Posterior cingulate gyrus (tissue), 11 donors: ENCODE measurements around the gene DOHH.
"Not testable (repeated sequence)": the region's sequence is repeated elsewhere in the genome, so short reads cannot be mapped to it uniquely, and the experiment has no call there.

Experiments
- DNase-seq, 10 donors: peaks; one replicate each; pipeline versions ENCODE4 v3.0.0 to v3.0.0-alpha.2; 2020 to 2021; ENCODE audit warnings: mixed read lengths in 3 of 10
- intact Hi-C: fragments of 100-400 bp; cut with DNase I; formaldehyde crosslinking; loops from one replicate; pipeline ENCODE4 v1.15.1; 2023

DOHH gene

DNA sequence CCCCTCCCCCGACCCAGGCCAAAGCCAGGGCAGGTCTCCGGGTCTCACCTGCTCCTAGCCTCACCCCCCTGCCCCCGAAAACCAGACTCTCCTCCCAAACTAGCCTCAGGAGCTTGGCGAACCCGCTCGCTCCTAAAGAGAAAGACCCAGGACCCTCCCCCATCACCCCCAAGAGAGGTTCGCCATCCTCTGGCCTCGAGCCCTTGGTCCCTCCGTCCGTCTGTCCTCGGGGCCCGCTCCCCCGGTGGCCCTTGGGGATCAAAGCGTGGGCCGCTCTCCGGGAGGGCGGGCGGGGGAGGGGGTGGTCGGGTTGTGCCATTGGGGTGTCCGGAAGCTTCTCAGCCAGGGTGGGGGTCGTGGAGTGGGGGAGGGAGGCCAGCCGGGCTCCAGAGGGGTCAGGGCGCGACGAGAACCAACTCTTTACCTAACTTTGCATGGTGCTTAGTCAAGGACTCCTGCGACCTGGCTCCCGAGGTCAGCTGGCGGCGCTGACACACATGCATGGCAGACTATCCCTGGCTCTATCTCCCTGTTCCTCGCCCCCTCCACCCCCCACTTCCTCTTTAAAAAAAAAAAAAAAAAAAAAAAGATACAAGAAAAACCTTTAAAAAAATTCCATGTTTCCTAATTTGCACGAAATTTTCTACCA lies 35.8 kb downstream of the DOHH start:
- no peak for DNase-seq
- intact Hi-C loops, result no loop called here

DNA sequence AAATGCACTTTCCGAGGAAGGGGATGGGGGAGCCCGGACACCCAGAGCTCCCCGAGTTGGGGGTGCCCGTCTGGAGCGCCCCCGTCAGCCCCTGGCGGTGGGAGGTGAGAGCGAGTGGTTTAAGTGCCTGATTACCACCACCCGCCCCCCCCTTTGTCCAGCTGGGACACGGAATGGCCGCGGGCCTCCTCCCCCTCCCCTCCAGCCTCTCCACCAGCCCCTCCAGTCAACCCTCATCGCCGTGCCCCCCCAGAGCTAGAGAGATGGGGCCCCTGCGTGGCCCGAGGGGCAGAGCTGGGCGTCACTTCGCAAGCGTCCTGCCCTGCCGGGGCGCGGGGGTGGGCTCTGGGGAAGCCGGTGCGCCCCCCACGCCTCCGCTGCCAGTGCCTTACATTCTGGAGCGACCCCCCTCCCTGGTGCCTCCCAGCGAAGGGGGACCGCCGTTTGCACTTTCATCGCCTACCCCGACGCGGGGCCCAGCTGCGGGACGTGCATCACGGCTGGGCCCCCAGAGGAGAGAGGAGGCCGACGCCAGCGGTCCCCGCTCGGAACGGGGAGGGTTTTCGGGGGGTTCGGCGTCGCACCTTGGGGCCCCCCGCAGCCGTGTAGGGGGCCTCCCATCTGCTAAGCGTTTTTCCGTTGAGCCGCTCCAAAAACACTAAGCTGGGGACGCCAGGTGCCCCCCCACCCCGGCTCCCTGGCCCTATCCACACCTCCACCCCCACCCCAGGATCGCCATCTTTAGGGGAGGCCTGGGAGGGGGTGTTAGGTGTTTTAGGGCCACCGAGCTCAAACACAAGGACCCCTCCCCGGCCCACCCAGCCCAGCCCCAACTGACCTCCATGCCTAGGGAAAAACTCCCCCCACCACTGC lies 36.5 kb downstream of the DOHH start:
- DNase-seq, result no peak
- intact Hi-C loops, result no loop called here

DNA sequence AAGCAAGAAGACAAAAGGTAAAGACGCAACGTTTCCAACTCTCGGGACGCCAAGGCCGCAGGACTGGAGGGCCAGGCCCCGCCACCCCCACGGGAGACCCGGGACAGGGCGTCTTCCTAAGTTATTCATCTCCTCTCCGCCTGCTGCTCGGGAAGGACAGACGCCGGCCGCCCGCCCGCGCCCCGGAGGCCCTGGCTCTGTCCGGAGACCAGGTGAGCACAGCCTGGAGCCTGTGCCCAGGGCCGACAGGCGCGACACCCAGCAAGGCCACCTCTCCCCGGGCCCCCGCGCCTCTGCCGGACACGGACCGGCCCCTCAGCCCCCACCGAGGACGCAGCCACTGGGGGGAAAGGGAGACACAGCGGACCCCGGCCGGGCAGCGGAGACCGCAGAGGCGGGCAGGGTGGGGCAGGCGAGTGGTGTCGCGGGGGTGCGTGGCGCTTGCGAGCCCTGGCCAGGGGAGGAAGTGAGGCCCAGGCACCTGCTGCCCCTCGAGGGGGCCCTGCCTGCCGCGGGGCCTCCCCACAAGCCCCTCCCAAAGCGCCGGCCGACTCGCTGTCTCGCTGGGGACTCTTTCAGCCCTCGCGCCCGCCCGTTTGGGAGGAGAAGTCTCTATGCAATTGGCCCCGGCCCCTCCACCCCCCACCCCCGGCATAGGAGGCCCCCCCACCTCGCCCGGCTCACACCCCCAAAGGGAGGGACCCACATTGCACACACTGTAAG lies 37.3 kb downstream of the DOHH start:
- no peak for DNase-seq
- intact Hi-C loops, result no loop called here

DNA sequence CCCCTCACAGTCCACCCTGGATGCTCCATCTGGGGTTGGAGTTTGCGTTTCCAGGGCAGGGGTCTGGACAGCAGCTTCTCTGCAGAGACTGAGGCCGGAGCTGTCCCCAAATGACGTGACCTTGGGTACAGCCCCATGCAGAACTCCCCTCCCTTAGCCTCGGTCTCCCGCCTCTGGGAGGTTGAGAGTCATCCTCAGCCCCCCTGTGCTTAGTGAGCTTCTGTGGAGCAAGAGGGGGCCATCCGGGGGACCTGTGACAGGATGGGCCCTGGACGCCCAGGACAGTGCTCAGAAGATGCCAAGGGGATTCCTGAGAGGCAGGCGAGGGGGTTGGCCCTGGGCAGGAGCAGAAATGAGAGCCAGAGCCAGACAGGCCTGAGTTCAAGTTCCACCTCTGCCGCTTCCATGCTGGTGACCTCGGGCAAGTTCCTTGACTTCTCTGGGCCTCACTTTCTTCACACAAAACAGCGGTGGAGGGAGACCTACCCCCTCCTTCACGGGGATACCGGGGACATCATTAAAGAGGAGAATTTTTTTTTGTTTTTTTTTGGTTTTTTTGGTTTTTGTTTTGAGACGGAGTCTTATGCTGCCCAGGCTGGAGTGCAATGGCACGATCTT lies 40.4 kb downstream of the DOHH start:
- intact Hi-C loops, result no loop called here
- no peak for DNase-seq

DNA sequence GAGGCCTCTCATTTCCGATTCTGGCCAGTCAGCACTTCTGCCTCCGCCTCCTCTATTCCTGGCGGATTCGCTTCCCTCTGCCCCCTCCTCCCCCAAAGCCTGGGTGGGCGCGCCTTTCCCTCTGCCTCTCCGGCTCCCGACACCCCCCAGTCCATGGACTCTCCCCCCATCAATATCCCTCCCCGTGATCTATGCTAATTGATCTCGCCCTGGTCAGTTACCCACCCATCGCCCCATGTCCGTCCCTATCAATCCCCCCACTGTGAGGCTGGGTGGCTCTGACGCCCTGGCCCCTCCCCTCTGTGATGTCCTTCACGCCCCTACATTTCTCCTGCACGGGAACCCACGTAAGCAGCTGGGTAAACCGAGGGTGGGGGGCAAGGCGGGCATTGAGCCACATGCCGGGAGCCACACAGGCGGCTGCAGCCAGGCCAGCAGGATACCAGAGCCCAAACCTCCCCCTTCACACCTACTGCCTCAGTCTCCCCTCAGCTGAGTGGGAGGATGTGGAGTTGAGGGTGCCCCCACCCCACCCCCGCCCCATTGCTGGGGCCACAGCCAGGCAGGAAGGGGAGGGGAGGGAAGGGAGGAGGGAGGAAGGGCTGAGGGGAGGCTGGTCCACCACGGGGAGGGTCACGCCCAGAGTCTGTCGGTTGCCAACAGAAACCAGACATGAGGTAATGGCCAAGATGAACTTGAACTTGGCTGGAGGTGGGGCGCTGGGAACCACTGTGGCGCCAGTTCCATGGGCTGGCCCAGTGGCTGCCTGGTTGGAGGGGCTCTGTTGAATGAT lies 41.2 kb downstream of the DOHH start:
- DNase-seq, result peak in 8 of 10 donors; percentile 28 to 91 (median 54)
- intact Hi-C loops, result no loop called here

DNA sequence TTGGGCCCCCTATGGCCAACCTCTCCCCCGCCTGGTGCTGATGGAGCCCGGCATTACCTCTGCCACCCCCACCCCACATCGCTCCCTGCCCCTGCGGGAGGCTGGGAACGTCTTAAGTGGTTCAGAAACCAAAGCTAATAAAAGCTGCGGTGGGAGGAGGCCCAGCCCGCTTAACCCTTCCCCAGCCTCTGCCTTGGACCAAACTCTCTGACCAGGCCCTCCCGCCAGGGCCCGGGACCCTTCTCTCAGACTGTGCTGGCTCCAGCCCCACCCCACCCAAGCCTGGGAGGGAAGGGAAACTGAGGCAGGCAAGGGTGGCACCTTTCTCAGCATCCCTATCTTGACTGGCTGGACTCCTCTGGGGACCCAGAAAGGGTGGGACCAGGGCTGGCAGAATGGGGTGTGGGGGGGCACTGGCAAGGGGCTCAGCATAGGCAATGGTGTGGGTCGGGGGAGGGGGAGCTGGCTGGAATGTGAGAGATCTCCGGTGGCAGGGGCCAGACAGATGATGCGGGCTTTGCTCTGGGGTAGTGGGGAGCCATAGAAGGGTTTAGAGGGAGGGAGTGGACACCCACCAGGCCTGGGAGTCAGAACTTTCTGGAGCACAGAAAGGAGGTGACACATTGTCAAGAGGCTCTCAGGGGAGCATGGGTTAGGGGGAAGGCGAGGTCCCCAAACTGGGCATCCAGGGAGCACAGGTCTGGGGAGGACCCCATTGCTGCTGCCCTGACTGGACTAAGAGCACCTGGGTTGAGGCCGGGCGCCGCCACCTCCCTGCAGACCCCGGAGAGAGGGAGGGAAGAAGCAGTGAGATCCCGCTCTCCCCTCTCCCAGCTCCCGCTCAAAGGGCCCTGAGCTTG lies 42.0 kb downstream of the DOHH start:
- no peak for DNase-seq
- intact Hi-C loops, result no loop called here

DNA sequence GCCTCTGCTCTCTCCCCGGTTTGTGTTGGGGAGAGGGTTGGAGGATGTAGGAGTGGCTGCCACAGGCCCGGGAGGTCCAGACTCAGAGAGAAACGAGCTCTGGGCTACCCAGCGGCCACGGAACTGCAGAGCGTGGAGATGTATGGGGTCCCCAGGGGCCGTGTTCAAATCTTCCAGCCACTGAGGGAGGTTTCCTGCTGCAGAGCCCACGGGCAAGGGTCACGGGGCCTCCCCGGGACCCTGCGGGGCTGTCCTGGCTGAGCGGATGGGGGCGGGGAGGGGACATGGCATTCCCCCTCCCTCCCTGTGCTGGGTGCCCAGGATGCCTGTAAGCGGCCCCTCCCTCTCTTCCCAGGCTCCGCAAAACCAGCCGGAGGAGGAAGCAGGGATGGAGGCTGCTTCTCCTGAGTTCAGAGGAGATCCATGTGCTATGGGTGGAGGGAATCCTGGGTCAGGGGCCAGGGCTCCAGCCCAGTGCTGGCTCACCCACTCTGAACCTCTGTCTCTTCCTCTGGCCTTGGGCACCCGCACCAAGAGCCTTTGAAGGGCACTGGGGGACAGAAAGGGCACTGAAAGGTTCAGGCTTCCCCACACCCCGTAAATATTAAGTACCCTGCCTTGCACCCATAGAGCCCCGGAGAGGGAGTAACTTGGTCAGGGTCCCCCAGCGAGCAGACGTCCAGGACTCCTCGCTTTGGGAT lies 42.8 kb downstream of the DOHH start:
- no peak for DNase-seq
- intact Hi-C loops, result no loop called here

DNA sequence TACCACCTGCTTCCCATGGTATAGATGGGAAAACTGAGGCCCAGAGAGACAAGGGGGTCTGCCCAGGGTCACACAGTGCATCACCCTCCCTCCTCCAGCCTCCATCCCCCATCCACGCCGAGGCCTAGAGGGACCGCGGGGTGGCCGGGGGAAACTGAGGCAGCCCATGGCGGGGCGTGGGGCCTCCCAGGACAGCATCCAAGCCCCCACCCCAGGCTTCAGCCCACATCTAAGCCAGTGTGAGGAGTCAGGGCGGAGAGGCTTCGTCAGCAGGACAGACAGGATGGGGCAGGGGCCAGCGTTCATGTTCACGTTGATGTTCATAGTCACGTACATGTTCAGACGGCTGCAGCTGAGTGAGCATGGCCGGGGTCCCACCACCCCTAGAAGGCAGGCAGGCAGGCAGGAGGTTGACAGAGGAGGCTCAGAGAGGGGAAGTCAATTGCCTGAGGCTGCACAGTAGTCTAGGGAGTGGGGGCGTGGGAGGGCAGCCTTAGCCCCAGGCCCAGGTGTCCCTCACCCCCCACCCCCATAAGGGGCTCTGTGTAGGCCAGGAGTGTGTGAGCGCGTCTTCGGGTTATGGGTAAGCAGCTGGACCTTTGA lies 43.4 kb downstream of the DOHH start:
- DNase-seq, result no peak
- intact Hi-C loops, result no loop called here

DNA sequence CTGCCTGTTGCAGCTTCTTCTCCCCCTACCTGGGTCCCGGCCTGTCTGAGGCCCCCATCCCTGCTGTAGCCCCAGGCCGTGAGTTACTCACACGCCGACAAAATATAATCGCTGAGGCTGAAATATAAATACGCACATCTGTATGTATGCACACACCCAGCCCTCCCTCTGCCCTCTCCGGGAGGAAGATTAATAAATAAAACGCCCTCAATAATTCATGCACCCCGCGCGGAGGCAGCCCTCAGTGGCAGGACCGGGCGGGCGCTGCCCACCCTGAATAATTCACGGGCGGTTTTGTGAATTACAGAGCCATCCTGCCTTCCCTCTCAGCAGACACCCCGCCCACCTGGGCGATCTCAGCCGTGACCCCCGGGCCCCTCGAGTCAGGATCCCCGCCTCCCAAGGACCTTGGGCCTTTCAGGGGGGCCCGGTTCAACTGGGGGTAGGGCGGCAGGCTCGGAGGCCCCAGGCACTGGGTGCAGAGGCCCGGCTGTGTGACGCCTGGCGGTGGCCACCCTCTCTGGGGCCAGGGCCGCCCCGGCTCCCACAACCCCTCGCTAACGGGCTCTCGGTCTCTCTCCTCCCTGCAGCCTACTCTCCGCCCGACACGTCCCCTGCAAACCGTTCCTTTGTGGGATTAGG lies 44.4 kb downstream of the DOHH start:
- DNase-seq, result no peak

DNA sequence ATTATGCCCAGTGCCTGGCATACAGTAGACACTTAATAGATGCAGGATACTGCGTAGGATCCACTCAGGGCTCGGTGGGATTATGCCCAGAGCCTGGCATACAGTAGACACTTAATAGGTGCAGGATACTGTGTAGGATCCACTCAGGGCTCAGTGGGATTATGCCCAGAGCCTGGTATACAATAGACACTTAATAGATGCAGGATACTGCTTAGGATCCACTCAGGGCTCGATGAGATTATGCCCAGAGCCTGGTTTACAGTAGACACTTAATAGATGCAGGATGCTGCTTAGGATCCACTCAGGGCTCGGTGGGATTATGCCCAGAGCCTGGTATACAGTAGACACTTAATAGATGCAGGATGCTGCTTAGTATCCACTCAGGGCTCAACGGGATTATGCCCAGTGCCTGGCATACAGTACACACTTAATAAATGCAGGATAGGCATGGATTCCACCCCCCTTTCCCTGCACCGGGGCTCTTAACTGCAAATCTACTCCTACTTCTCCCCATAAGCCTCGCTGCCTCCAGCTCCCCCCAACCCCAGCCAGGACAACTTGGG lies 45.0 kb downstream of the DOHH start:
- no peak for DNase-seq
- intact Hi-C loops, result no loop called here

More for the DNA sequence above, 44.4 kb downstream of the DOHH start:
- intact Hi-C loops, result no loop called here

DNA sequence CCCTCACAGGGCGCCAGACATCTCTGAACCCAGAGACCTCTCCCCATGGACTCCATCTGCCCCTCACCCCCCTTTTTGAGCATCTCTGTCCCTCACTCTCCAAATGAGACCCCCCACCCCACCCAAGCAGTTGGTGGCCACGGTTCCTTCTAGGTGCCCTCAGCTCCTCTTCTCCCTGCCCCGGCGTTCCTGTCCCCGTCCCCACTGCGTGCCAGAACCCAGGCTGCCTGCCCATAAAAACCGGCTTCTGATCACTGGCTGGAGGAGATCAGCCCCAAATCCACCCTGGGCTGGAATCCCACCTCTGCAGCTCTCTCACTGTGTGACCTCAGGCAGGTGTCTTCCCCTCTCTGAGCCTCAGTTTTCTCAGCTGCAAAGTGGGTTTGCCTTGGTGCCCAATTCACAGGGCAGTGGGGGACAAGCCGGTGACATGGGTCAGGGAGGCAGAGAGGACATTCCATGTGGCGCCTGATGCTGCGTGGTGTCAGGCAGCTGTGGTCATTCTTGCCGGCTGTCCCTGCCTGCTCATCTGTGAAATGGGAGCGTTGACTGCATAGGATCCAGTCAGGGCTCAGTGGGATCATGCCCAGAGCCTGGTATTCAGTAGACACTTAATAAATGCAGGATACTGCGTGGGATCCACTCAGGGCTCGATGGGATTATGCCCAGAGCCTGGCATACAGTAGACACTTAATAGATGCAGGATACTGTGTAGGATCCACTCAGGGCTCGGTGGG lies 45.6 kb downstream of the DOHH start:
- intact Hi-C loops, result no loop called here

DNA sequence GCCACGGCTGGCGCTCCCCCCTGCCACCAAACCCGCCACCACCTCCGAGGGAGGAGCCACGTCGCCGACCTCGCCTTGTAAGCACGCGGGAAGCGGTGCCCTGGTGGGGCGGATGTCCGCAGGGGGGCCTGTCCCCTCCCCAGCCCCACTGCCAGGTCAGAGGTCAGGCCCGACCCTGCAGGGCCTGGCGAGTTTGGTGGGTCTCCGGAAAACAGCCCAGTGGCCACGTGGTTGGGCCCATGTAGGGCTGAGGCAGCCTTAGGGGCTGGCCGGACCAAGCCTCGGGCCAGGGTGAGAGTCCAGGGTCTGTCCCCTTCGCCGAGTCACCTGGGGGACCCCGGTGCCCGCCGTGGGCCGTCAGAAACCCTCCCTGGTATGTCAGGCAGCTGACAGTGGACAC lies 46.6 kb downstream of the DOHH start:
- DNase-seq, result no peak
- intact Hi-C loops, result no loop called here

More for the DNA sequence above, 45.6 kb downstream of the DOHH start:
- no peak for DNase-seq

DNA sequence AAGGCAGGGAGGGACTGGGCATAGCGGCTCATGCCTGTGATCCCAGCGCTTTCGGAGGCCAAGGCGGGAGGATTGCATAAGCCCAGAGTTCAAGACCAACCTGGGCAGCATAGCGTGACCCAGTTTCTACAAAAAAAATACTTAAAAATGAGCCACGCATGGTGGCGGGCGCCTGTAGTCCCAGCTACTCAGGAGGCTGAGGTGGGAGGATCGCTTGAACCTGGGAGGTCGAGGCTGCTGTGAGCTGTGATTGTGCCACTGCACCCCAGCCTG lies 47.6 kb downstream of the DOHH start:
- intact Hi-C loops, result not testable (repeated sequence)

DNA sequence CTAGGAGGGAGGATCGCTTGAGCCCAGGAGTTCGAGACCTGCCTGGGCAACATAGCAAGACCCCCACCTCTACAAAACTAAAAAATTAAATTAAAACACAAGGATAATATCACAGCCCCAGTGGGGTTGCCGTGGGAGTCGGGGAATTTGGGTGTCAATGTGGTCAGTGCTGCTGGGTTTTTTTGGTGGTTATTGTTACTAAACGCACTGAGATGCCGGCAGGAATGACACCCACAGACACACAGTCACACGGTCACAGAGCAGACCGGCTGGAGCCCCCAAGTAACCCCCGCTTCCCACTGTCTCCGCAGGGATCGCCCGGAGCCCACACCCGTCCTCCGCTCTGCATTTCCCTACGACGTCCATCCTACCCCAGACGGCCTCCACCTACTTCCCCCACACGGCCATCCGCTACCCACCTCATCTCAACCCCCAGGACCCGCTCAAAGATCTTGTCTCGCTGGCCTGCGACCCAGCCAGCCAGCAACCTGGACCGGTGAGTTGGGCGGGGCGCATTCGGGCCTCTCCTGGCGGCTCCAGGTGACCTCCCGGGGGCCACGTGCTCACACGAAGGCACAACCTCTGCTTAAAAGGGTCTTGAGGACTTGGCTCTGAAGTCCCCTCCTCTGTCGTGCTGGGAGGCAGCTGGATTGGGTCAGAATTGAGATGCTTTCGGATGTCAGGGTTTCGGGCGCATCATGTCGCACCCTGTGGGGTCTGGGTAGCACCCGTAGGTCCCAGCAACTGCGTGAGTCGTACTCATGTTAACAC lies 48.1 kb downstream of the DOHH start:
- no peak for DNase-seq
- intact Hi-C loops, result no loop called here

More for the DNA sequence above, 47.6 kb downstream of the DOHH start:
- DNase-seq, result not testable (repeated sequence)

DNA sequence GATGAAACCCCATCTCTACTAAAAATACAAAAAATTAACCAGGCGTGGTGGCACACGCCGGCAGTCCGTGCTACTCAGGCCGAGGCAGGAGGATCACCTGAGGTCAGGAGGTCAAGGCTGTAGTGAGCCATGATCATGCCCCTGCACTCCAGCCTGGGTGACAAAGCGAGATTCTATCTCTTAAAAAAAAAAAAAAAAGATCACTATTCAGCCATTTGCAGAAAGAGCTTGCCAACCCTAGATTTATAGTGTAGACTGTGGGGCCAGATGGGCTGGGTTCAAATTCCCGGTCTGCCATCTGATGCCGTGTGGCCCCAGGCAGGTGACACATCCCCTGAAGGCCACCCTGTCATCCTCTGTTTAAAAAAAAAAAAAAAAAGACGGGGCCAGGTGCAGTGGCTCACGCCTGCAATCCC lies 49.0 kb downstream of the DOHH start:
- intact Hi-C loops, result no loop called here
- DNase-seq, result no peak

DNA sequence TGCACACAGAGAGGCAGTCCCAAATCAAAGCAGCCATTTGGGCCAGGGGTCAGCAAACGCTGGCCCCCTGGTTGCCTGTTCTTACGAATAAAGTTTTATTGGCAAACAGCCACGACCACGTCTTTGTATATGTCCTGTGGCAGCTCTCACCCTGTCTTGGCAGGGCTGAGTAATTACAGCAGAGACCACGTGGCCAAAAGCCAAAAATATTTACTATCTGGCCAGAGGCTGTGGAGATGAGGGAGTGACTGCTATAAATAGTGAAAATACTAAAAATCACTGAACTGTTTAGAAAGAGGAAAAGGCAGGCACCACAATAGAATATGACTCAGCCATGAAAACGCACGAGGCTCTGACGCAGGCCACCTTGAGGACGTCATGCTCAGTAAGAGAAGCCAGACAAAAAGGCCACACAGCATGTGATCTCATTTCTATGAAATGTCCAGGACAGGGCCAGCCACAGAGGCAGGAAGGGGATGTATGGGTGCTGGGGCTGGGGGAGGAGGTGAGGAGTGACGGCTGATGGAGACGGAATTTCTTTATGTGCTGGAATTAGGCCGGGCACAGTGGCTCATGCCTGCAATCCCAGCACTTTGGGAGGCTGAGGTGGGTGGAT lies 49.6 kb downstream of the DOHH start:
- peak in 2 of 10 donors; percentile 54 to 87 for DNase-seq
- intact Hi-C loops, result no loop called here
